Adrenal gland (tissue), 12 donors: Measurements from ENCODE around the gene KLHL7. TPM values are rescaled to one million over a fixed set of nuclear protein-coding genes. Genes with fewer than 3 reads are reported as not detected.

Experiments
- DNase-seq, 7 donors: peaks; one replicate each; pipeline ENCODE4 v3.0.0-alpha.2; 2019 to 2020
- H3K27ac ChIP-seq, 5 donors: fragments of 200-600 bp; sonication (generic) in 4 of 5; 1 replicate in 3 of 5; 2 replicates in 2 of 5; pipeline versions ENCODE4 v1.5.1 to v1.8.0; 2016 to 2020; ENCODE audit warnings: mild to moderate bottlenecking in 1 of 5
- H3K27me3 ChIP-seq: fragments of 200-600 bp; 2 replicates; pipeline ENCODE4 v1.8.0; 2021
- H3K36me3 ChIP-seq, 2 donors: fragments of 200-600 bp; replicated peaks in 1 of 2; 1 replicate in 1 of 2; 2 replicates in 1 of 2; pipeline versions ENCODE4 v1.5.1 to v1.8.0; 2018 to 2022
- H3K4me1 ChIP-seq, 2 donors: fragments of 200-600 bp; replicated peaks in 1 of 2; 1 replicate in 1 of 2; 2 replicates in 1 of 2; pipeline versions ENCODE4 v1.5.1 to v1.8.0; 2018 to 2021
- H3K4me3 ChIP-seq, 4 donors: fragments of 200-600 bp; sonication (generic) in 3 of 4; one replicate each; pipeline ENCODE4 v1.5.1; 2016 to 2018
- H3K9me3 ChIP-seq, 3 donors: fragments of 200-600 bp; sonication (generic) in 1 of 3; replicated peaks in 1 of 3; 1 replicate in 2 of 3; 2 replicates in 1 of 3; pipeline versions ENCODE4 v1.5.1 to v1.8.0; 2016 to 2021
- CTCF ChIP-seq, 6 experiments: fragments of 450-650 bp in 4 of 6; fragments of 200-600 bp in 2 of 6; sonication (generic) in 1 of 6; IDR thresholded peaks; 1 replicate in 5 of 6; 2 replicates in 1 of 6; pipeline versions ENCODE4 v1.5.1 to v1.8.0; 2016 to 2021; ENCODE audit warnings: antibody characterized with exemption in 6 of 6, mild to moderate bottlenecking in 2 of 6, moderate library complexity in 1 of 6
- POLR2A ChIP-seq, 2 donors: fragments of 450-650 bp; IDR thresholded peaks; one replicate each; pipeline ENCODE4 v1.6.1; 2017; ENCODE audit warnings: antibody characterized with exemption in 2 of 2, mild to moderate bottlenecking in 2 of 2, moderate library complexity in 1 of 2
- WGBS, 4 donors: extraction: QIAGEN DNeasy Blood & Tissue Kit in 2 of 4; methylation state at CpG; one replicate each; pipeline versions ENCODE4 v1.1.5 to v1.1.7; 2013 to 2017; 5-methylcytosine and 5-hydroxymethylcytosine counted together
- intact Hi-C, 2 donors: fragments of 100-400 bp; cut with DNase I; formaldehyde crosslinking; loops; one replicate each; pipeline versions ENCODE4 v1.14.1 to v1.15.0; 2022 to 2023
- polyA plus RNA-seq, 3 donors: library from polyadenylated mRNA; stranded (reverse); fragments of 200-250 nt in 2 of 3; fragments of 350-450 nt in 1 of 3; fragmentation: Illumina TruSeq in 1 of 3; extraction: RNeasy Lipid Tissue Mini Kit (QIAGEN cat#74804) in 1 of 3; gene quantifications; one replicate each; pipeline ENCODE4 v1.2.3, GENCODE V29; 2013 to 2014
- total RNA-seq, 9 donors: library from RNA; depleted of rRNA in 4 of 9; stranded (reverse); fragments of >200 nt in 4 of 9; fragments of 120-200 nt in 1 of 9; fragmentation: NEBNext Ultra II Directional in 1 of 9; extraction: Animal tissue kit (Norgen Biotek cat#: 25700) in 1 of 9; gene quantifications; one replicate each; pipeline versions ENCODE4 v1.1.0 to v1.2.4, GENCODE V29; 2013 to 2023
- donor health status: healthy with polysubstance abuse.
- donor health status: Bipolar disorder and iron deficiency.
- donor health status: DM: yes; HTN: yes; CAD: no.
- donor health status: DM: no; HTN: no; CAD: no.
- donor health status: DM: no; HTN: no; CAD: no.
- donor health status: DM: yes; HTN: yes; CAD: no.

Gene KLHL7
- total and polyA plus RNA-seq, 12 donors = 13.5 to 74.9 (median 41.9) TPM

- no peak overlapping the region for H3K4me3 ChIP-seq
- peaks cover 8 to 20% of the 10 kb centered on the region in 2 donors for H3K4me1 ChIP-seq
- no peaks in the 10 kb centered on the region for H3K36me3 ChIP-seq
- 32 to 46% (median 36%) methylated on average over 2 of the region's 2 CpGs for WGBS, 4 donors
- no peak overlapping the region for H3K27ac ChIP-seq
- H3K27me3 ChIP-seq = no peaks in the 10 kb centered on the region
- intact Hi-C loops = no loop called here
- TF ChIP-seq POLR2A (IDR thresholded peaks at IDR 0.05) (no peak), CTCF (IDR thresholded peaks at IDR 0.05) (no peak)
- H3K9me3 ChIP-seq = no peaks in the 10 kb centered on the region
- no peak for DNase-seq
These were observed 32.7 kb upstream of the KLHL7 start for GRCh38 chr7:23072922-23073321.

DNA sequence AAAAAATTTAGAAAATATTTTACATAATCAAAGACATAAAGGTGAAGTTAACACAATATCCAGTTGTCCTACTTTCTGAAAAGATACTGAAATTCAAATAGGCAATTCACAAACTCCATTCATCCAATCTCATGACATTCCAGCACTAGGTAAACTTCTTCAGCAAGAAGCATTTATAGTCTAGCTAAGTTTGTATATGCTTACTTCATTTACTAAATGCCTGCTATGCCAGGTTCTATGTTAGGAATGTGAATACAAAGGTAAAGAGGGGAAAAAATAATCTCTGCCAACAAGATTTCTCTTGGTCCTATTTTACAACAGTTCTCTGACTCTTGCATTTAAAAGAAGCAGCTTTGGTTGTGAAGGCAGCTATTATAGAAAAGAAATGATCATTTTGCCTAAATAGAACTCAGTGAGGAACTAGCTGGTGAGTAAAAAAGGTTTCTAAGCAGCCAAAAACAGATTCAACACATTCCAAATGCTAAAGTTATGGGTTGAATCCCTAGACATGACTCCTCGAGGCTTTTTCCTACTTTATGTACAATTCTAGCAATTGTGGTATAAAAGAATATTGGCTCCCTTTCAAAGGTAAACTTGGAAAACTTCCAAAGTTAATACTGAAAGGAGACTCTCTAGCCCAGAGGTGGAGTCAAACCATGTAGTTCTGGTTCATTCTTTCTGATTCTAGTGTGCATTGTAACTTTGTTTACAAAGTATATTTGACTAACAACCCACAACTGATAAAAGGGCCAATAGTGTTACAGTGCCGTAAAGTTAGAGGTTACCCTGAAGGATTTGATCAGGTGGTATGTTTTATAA is 30.9 kb upstream of the KLHL7 start:
- no peak for DNase-seq
- no peaks in the 10 kb centered on the region for H3K36me3 ChIP-seq
- H3K27ac ChIP-seq = no peak overlapping the region
- intact Hi-C loops = no loop called here
- H3K9me3 ChIP-seq = no peaks in the 10 kb centered on the region
- 40 to 42% (median 40%) methylated on average over 2 of the region's 2 CpGs for WGBS, 4 donors
- H3K4me3 ChIP-seq = no peak overlapping the region
- H3K4me1 ChIP-seq = peaks cover 8 to 24% of the 10 kb centered on the region in 2 donors
- H3K27me3 ChIP-seq = no peaks in the 10 kb centered on the region
- no peak for TF ChIP-seq POLR2A (IDR thresholded peaks at IDR 0.05)
- TF ChIP-seq CTCF (IDR thresholded peaks at IDR 0.05) = no peak

- Histone ChIP-seq H3K4me1 (peaks cover 8 to 24% of the 10 kb centered on the region in 2 donors), H3K27me3 (no peaks in the 10 kb centered on the region), H3K9me3 (no peaks in the 10 kb centered on the region), H3K27ac (no peak overlapping the region), H3K36me3 (no peaks in the 10 kb centered on the region), H3K4me3 (no peak overlapping the region)
- TF ChIP-seq POLR2A (IDR thresholded peaks at IDR 0.05) (no peak), CTCF (IDR thresholded peaks at IDR 0.05) (no peak)
- DNase-seq = no peak
- intact Hi-C loops = no loop called here
- WGBS, 4 donors = 41 to 49% (median 48%) methylated on average over 3 of the region's 3 CpGs
These were observed 30.0 kb upstream of the KLHL7 start for GRCh38 chr7:23075571-23075970.

GRCh38 chr7:23076772-23077171 is 28.8 kb upstream of the KLHL7 start:
- TF ChIP-seq POLR2A (IDR thresholded peaks at IDR 0.05) (no peak), CTCF (IDR thresholded peaks at IDR 0.05) (no peak)
- DNase-seq = peak in 1 of 7 donors; percentile 31
- Histone ChIP-seq H3K9me3 (no peaks in the 10 kb centered on the region), H3K36me3 (no peaks in the 10 kb centered on the region), H3K4me1 (peaks cover 8 to 24% of the 10 kb centered on the region in 2 donors), H3K4me3 (no peak overlapping the region), H3K27ac (peak overlapping the region in 1 of 5 donors; percentile 42), H3K27me3 (no peaks in the 10 kb centered on the region)
- intact Hi-C loops = no loop called here
- 8 to 14% (median 11%) methylated on average over 3 of the region's 3 CpGs for WGBS, 4 donors
